ENCODE measurements around the gene PLEKHG5.

PLEKHG5 gene

GRCh38 chr1:6424619-6425593 is 66.6 kb downstream of the PLEKHG5 start, which contains the start of gene ESPN:
TSS of gene ESPN (plus strand) at chr1:6424776. CDS start at chr1:6424956, 180 bp downstream.
- no peak for FAIRE-seq

GRCh38 chr1:6424000-6424565 is 67.4 kb downstream of the PLEKHG5 start:
- FAIRE-seq, result no peak

- FAIRE-seq, result no peak
These were observed 68.0 kb downstream of the PLEKHG5 start for GRCh38 chr1:6423321-6423999.

GRCh38 chr1:6421266-6421665 is 70.2 kb downstream of the PLEKHG5 start:
- FAIRE-seq, result no peak

- no peak for FAIRE-seq
These were observed 70.9 kb downstream of the PLEKHG5 start for GRCh38 chr1:6420454-6421042.

- no peak for FAIRE-seq
These were observed 71.5 kb downstream of the PLEKHG5 start, which contains the start of gene HES2 for GRCh38 chr1:6419804-6420453. TSS of gene HES2 (minus strand) at chr1:6419919. CDS start at chr1:6419820, 99 bp downstream.

- no peak for FAIRE-seq
These were observed 72.1 kb downstream of the PLEKHG5 start for GRCh38 chr1:6419397-6419803.

- FAIRE-seq, result no peak
These were observed 72.6 kb downstream of the PLEKHG5 start for GRCh38 chr1:6418668-6419396.

- FAIRE-seq, result no peak
These were observed 73.4 kb downstream of the PLEKHG5 start for GRCh38 chr1:6417961-6418667.
